Amygdala (tissue), 56 donors: ENCODE data around the gene OSBPL3.

Experiments
- DNase-seq, 56 donors: peaks; one replicate each; lab custom pipeline; 2025; lab: John Stamatoyannopoulos, UW

The OSBPL3 gene

GRCh38 chr7:24750441-24751055, 229.4 kb downstream of the OSBPL3 start:
- DNase-seq: no peak

- DNase-seq: no peak
These were observed 231.5 kb downstream of the OSBPL3 start for GRCh38 chr7:24748521-24748920.
